GM19452 (cell line): ENCODE results near the gene MCRIP1.

ENCODE experiments used
- ATAC-seq: cut with Tn5 transposase; IDR thresholded peaks from one replicate; pipeline ENCODE4 v1.9.1; 2021; ENCODE audit not compliant: unreplicated experiment

MCRIP1 gene

DNA sequence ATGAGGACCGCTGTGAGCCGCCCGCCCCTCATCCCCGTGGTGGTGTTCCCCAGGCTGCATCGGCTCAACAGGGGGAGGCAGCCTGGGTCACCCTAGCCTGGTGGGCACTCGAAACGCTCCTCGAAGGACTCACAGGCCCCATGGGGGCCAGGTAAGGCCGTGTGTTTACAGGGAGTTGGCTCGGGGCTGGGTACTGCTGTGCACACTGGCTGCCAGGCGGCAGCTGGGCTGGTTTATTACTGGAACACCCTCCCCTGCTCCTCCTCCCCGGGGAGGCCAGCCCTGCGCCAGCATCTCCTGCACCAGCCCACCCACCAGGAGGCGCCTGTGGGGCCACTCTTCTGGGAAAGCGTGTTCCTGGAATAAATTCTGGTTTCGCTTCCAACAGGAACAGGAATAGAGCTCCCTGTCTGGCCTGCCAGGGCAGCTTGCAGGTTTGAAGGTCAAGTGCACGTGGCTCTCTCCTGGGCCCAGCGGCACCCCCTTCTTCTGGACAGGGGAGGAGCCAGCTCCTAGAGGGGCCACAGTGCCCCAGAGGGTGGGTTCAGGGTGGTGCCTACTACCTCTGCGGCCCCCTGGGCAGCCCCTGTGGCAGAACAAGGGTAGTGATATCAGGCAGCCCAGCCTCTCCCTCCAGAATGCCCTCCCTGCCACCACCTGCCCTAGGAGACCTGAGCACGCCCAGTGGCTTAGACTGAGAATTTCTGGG is 11.3 kb downstream of the MCRIP1 start:
- no peak for ATAC-seq

- no peak for ATAC-seq
Measured at GRCh38 chr17:81821147-81821546, 11.9 kb downstream of the MCRIP1 start.

DNA sequence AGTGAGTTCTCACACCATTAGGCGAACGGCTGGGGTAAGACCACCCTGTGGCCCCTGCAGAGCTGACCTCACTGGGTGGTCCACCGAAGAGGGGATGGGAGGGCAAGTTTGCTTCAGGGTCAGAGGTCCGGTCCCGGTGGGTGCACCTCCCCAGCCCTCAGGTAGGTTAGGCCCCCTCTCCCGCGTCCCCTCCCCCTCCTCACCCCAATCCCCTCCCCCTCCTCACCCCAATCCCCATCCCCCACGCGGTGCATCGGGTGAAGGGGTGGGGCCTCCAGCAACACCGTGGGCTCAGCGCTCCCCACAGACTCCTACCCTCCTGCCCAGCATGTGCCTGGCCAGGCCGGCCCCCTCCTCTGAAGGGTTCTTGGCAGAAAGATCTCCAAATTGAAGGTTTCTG is 13.4 kb downstream of the MCRIP1 start:
- no peak for ATAC-seq

DNA sequence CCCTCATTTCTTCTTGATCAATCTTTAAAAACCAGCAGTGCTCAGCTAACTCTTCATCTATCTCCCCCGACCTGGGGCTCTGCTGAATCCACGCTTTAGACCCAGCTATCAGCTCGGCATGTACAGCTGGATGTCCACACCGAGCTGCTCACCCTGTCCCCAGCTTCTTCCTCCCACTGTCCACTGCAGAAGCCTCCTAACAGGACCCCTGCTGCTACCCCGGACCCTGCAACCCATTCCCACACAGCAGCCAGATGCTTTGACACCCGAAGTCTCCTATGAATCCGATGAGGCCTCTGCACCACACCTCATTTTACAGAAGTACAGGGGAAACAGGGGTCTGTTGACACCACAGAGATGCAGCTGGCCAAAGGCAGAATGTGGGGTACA is 15.3 kb downstream of the MCRIP1 start:
- ATAC-seq = no peak

- ATAC-seq = no peak
Measured at GRCh38 chr17:81815646-81815986, 17.5 kb downstream of the MCRIP1 start.

- ATAC-seq = no peak
Measured at GRCh38 chr17:81814748-81815645, 18.1 kb downstream of the MCRIP1 start.

DNA sequence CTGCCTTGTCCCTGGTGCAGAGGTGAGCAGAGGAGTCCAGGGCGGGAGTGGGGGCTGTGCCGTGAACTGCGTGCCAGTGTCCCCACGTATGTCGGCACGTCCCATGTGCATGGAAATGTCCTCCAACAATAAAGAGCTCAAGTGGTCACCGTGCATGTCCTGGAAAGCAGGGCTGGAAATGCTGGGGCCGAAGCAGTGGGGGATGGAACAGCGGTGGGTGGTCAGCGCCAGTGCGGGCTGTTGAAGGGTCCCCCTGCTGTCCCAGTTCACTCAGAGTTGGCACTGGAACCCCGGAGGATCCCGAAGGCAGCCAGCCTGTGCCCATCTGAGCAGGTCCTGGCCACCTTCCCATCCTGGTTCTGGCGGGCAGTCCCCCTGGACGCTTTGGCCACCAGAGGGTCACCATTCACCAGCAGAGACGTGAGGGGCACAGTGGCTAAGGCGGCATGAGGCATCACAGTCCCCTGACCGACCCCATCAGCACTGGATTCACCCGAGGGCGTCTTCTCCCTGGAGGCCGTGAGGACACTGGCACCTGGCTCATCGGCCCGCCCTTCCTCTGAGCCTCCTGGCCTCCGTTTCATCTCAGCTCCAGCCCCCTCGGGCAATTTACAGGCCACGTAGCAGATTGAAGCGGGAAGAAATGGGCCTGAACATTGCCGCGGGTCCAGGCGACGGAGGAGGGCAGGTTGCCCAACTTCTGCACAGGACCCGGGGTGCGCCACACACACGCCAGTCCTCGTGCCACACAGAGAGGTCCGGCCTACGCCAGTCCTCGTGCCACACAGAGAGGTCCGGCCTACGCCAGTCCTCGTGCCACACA is 19.0 kb downstream of the MCRIP1 start:
- no peak for ATAC-seq

GRCh38 chr17:81813371-81813684 is 19.8 kb downstream of the MCRIP1 start:
- no peak for ATAC-seq

DNA sequence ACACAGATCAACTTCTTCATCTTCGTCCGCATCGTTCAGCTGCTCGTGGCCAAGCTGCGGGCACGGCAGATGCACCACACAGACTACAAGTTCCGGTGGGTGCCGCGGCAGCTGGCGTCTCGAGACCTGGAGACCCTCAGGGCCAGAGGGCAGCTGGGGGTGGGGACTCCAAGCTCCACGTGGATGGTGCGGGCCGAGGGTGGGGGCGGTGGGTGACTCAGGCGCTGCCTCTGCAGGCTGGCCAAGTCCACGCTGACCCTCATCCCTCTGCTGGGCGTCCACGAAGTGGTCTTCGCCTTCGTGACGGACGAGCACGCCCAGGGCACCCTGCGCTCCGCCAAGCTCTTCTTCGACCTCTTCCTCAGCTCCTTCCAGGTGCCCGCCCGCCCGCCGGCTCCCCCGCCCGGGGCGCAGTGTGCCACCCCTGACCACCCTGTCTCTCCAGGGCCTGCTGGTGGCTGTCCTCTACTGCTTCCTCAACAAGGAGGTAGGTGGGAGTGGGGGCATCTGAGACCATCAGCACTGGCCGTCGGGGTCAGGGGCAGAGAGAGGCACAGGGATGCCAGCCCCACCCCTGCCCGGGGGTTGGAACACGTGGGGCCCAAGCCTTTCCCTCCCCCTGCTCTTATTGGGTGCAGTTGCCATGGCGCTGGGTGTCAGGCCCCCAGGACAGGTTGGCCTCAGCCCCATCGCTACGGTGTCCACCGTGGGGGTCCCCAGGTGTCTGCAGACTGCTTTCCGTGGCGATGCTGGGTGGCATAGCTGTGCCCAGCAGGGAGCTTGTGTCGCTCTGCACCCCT is 20.3 kb downstream of the MCRIP1 start:
- no peak for ATAC-seq

DNA sequence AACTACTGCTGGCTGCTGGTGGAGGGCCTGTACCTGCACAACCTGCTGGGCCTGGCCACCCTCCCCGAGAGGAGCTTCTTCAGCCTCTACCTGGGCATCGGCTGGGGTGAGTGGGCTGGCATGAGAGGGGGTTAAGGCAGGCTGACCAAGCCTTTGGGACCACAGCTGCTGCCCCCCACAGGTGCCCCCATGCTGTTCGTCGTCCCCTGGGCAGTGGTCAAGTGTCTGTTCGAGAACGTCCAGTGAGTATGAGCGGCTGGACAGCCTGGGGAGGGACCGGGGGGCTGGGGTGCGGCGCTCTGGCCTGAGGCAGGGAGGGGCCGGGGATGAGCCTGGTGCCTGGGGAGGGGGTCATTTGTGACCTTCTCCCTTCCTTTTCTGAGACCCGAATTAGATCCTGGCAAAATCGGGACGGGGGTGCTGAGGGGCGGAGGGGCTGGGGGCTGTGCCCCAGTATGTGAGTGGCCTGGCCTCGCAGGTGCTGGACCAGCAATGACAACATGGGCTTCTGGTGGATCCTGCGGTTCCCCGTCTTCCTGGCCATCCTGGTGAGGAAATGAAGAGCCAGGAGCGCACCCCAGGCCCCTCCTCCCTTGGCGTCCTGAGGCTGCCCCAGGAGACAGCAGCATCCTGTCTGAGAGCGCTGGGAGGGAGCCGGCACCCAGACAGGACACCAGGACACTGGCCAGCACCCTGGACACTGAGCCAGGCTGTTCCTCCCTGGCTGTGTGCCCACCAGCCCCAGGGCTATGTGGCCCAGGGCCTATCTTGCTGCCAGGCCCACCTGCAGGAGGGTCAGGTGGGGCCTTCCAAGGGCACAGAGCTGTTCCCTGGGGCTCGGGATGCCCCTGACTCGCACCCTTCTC is 21.2 kb downstream of the MCRIP1 start:
- no peak for ATAC-seq

DNA sequence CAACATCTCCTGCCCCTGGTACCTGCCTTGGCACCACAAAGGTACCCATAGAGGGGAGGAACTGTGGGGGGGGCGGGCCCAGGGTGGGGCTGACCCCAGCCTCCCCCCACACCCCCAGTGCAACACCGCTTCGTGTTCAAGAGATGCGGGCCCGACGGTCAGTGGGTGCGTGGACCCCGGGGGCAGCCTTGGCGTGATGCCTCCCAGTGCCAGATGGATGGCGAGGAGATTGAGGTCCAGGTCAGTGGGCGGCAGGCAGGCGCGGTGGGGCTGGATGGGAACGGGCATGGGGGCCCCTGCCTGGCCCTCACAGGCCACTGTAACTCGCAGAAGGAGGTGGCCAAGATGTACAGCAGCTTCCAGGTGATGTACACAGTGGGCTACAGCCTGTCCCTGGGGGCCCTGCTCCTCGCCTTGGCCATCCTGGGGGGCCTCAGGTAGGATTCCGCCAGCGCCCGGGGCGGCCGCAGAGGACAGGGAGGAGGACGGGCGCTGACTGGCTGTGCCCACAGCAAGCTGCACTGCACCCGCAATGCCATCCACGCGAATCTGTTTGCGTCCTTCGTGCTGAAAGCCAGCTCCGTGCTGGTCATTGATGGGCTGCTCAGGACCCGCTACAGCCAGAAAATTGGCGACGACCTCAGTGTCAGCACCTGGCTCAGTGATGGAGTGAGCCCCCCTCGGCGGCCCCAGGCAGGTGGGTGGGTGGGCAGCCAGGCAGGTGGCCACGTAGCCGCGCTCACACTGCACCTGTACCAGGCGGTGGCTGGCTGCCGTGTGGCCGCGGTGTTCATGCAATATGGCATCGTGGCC is 22.0 kb downstream of the MCRIP1 start:
- no peak for ATAC-seq

DNA sequence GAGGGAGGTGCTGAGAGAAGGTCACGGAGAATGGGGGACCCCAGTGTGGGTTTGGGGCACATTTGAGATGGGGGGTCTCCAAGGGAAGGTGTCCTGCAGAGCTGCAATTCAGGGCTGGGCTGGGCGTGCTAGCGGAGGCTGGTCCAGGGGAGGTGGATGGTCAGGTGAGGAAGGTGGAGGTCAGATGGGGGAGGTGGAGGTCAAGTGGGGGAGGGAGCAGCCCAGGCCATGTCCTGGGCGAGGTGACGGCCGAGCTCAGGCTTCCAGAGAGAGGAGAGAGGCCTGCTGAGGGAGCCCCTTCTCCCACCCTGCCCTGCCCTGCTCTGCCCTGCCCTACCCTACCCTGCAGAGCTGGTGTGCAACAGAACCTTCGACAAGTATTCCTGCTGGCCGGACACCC is 22.6 kb downstream of the MCRIP1 start:
- no peak for ATAC-seq

DNA sequence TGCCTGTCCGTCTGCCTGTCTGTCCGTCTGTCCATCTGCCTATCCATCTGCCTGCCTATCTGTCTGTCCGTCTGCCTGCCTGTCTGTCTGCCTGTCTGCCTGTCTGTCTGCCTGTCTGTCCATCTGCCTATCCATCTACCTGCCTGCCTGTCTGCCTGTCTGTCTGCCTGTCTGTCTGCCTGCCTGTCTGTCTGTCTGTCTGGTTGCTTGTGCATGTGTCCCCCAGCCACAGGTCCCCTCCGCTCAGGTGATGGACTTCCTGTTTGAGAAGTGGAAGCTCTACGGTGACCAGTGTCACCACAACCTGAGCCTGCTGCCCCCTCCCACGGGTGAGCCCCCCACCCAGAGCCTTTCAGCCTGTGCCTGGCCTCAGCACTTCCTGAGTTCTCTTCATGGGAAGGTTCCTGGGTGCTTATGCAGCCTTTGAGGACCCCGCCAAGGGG is 23.5 kb downstream of the MCRIP1 start:
- no peak for ATAC-seq

- no peak for ATAC-seq
Measured at GRCh38 chr17:81808778-81809555, 24.1 kb downstream of the MCRIP1 start.

DNA sequence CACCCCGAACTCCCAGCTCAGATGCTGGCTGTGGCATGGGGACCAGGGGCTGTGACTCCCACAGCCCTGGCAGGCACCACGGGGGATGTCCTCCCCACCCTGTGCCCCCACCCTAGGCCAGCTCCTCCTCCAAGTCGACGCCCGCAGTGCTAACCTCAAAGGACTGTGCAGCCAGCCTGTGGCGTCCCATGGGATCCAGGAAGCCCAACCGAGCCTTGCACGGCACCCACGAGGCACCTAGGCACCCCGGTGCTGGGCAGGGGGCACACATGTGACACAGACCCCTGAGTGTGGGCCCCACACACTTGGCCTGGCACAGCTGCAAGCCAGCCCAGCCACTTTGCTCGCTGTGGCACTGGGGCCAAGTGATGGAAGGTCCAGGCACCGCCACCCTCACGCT is 25.3 kb downstream of the MCRIP1 start:
- no peak for ATAC-seq

DNA sequence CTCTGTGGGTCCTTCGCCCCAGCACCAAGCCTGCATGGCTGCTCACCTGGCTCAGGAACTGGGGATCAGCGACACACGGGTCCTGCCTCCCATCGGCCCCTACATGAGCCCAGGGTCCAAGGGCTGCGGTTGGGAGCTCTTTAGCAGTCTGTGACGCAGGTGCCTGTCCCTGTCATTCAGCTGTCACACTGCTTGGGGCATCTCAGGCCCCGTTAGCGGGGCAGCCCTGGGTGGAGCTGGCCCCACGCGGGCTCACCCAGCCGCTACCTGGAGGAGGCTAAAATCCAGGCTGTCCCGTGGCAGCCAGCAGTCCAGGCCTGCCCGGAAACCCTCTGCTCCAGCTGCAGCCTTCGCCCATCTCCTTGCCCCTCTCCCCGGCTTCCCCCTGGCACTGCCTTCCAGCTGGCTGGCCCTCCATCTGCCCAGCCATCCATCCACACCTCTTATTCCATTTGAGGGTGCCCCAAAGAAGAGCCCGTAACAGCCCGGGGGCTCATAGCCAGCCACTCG is 25.8 kb downstream of the MCRIP1 start:
- ATAC-seq = no peak

- ATAC-seq = no peak
Measured at GRCh38 chr17:81806461-81807209, 26.5 kb downstream of the MCRIP1 start.
